DOHH2 (cell line): ENCODE measurements around the gene UFD1.

ENCODE experiments used
- H3F3A ChIP-seq: fragments of 200-600 bp; sonication (generic), shearing (Covaris generic); 2 replicates; pipeline ENCODE4 v1.6.0; 2016; ENCODE audit warnings: antibody characterized with exemption, mild to moderate bottlenecking; ENCODE audit not compliant: control insufficient read depth, insufficient read depth
- H3K27ac ChIP-seq: fragments of 200-600 bp; sonication (generic); 2 replicates; pipeline ENCODE4 v1.5.1; 2014; ENCODE audit warnings: low read depth, mild to moderate bottlenecking, low read length, moderate library complexity
- H3K27me3 ChIP-seq: fragments of 200-600 bp; sonication (generic); 2 replicates; pipeline ENCODE4 v1.6.1; 2014; ENCODE audit warnings: mild to moderate bottlenecking, low read length, mixed read lengths; ENCODE audit not compliant: control insufficient read depth
- H3K36me3 ChIP-seq: fragments of 200-600 bp; sonication (generic); 2 replicates; pipeline ENCODE4 v1.6.1; 2014; ENCODE audit warnings: mild to moderate bottlenecking, low read length, moderate library complexity, mixed read lengths; ENCODE audit not compliant: control insufficient read depth
- H3K4me1 ChIP-seq: fragments of 200-600 bp; sonication (generic); 2 replicates; pipeline ENCODE4 v1.6.1; 2014; ENCODE audit warnings: mild to moderate bottlenecking, low read length, mixed read lengths; ENCODE audit not compliant: control insufficient read depth
- H3K4me2 ChIP-seq: fragments of 200-600 bp; sonication (generic); 2 replicates; pipeline ENCODE4 v1.6.0; 2014; ENCODE audit warnings: mild to moderate bottlenecking, low read length, moderate library complexity
- H3K4me3 ChIP-seq: fragments of 200-600 bp; sonication (generic); 2 replicates; pipeline ENCODE4 v1.5.1; 2014; ENCODE audit warnings: mild to moderate bottlenecking, low read length, mixed read lengths
- H3K79me2 ChIP-seq: fragments of 200-600 bp; sonication (generic); 2 replicates; pipeline ENCODE4 v1.6.1; 2014; ENCODE audit warnings: mild to moderate bottlenecking, low read length, mixed read lengths; ENCODE audit not compliant: control insufficient read depth
- H3K9me2 ChIP-seq: fragments of 200-600 bp; sonication (generic); replicated peaks from 2 replicates; pipeline ENCODE4 v1.6.1; 2014; ENCODE audit warnings: mild to moderate bottlenecking, low read length, mixed read lengths; ENCODE audit not compliant: control insufficient read depth
- H3K9me3 ChIP-seq: fragments of 200-600 bp; sonication (generic); 2 replicates; pipeline ENCODE4 v1.6.1; 2014; ENCODE audit warnings: antibody characterized with exemption, low read length, mixed read lengths; ENCODE audit not compliant: control insufficient read depth, insufficient read depth
- H4K20me1 ChIP-seq: fragments of 200-600 bp; sonication (generic); 2 replicates; pipeline ENCODE4 v1.6.0; 2014; ENCODE audit warnings: low read depth, mild to moderate bottlenecking, antibody characterized with exemption, low read length, moderate library complexity; ENCODE audit not compliant: control insufficient read depth, insufficient read depth
- CTCF ChIP-seq: fragments of 200-600 bp; sonication (generic); IDR thresholded peaks from one replicate; pipeline ENCODE4 v1.5.1; 2014; ENCODE audit warnings: antibody characterized with exemption, mild to moderate bottlenecking, low read depth, low read length; ENCODE audit not compliant: poor library complexity, severe bottlenecking
- EZH2phosphoT487 ChIP-seq: fragments of 200-600 bp; sonication (generic); IDR thresholded peaks from 2 replicates; pipeline ENCODE4 v1.6.1; 2017; ENCODE audit warnings: borderline replicate concordance, mild to moderate bottlenecking, antibody characterized with exemption, low read length, moderate library complexity, mixed read lengths

The UFD1 gene

DNA sequence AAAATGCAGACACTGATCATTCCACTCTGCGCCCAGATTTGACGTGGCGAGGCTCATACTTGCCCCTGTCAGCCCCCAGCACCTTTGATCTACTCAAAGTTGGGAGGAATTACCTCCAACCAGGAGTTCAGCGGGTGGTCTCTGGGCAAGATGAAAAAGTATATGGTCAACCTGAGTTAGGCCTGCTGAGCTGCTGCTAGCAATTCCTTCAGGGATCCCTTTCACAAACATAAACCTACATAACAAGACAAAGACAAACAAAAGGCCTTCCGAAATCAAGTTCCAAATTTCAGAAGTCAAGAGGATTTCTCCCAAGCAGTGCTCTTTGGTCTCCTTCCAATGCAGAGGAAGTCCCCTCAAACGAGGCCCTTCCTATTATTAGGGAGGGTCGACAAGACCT is 24.4 kb upstream of the UFD1 start:
- no peak for TF ChIP-seq EZH2phosphoT487
- TF ChIP-seq CTCF = no peak
- Histone ChIP-seq H3K9me2 (no peaks in the 10 kb centered on the region), H3K27ac (no peak overlapping the region)

GRCh38 chr22:19501897-19502447 is 23.0 kb upstream of the UFD1 start:
- Histone ChIP-seq H3K4me2 (no peak overlapping the region), H3K36me3 (peaks cover 60% of the 10 kb centered on the region), H3K9me3 (no peaks in the 10 kb centered on the region), H3K9me2 (no peaks in the 10 kb centered on the region), H3K27me3 (no peaks in the 10 kb centered on the region), H3K4me3 (no peak overlapping the region), H4K20me1 (no peaks in the 10 kb centered on the region), H3K27ac (no peak overlapping the region), H3F3A (peaks cover 3% of the 10 kb centered on the region; the same call in 1 of the 2 replicates), H3K4me1 (no peaks in the 10 kb centered on the region), H3K79me2 (no peaks in the 10 kb centered on the region)
- TF ChIP-seq CTCF = no peak
- TF ChIP-seq EZH2phosphoT487 = no peak

More for the DNA sequence above, 24.4 kb upstream of the UFD1 start:
- no peak overlapping the region for H3K4me3 ChIP-seq
- no peaks in the 10 kb centered on the region for H4K20me1 ChIP-seq
- peaks cover 61% of the 10 kb centered on the region for H3K36me3 ChIP-seq
- H3K27me3 ChIP-seq = no peaks in the 10 kb centered on the region
- H3K9me3 ChIP-seq = no peaks in the 10 kb centered on the region
- no peaks in the 10 kb centered on the region for H3K79me2 ChIP-seq
- peaks cover 3% of the 10 kb centered on the region; the same call in 1 of the 2 replicates for H3F3A ChIP-seq
- no peak overlapping the region for H3K4me2 ChIP-seq
- H3K4me1 ChIP-seq = no peaks in the 10 kb centered on the region

DNA sequence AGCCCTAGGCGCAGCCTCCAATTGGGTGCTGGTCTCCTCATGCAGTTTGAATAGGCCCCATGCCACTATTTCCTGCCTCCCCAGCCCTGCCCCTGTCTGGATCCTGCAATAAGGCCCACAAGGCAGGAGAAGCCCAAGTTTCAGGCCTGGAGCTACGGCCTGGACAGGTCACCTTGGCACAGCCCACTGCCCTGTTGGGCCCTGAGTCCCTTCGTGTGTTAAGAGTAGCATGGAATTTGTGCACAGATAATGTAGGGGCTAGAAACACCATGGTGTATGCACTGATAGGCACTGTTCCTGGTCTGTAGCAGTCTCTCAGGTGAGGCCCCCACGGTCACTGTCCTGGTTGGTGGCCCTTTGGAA is 20.9 kb upstream of the UFD1 start:
- H3K27ac ChIP-seq = no peak overlapping the region
- H3K4me3 ChIP-seq = no peak overlapping the region
- H4K20me1 ChIP-seq = no peaks in the 10 kb centered on the region
- no peak for TF ChIP-seq CTCF
- no peak for TF ChIP-seq EZH2phosphoT487
- H3K4me2 ChIP-seq = no peak overlapping the region
- H3K9me3 ChIP-seq = no peaks in the 10 kb centered on the region
- no peaks in the 10 kb centered on the region for H3K9me2 ChIP-seq
- H3K36me3 ChIP-seq = peaks cover 73% of the 10 kb centered on the region
- H3K4me1 ChIP-seq = no peaks in the 10 kb centered on the region
- H3K27me3 ChIP-seq = no peaks in the 10 kb centered on the region
- peaks cover 3% of the 10 kb centered on the region; the same call in 1 of the 2 replicates for H3F3A ChIP-seq
- no peaks in the 10 kb centered on the region for H3K79me2 ChIP-seq
